Stimulated activated CD4-positive, alpha-beta T cell treated with anti-CD3 and anti-CD28 coated beads, Interleukin-2, amount 100 ng/mL, for 24 hours (primary cell): ENCODE results near the gene CCDC187.

Experiments
- DNase-seq, 2 donors: peaks; one replicate each; pipeline ENCODE4 v3.0.0-alpha.2; 2020

Gene CCDC187

DNA sequence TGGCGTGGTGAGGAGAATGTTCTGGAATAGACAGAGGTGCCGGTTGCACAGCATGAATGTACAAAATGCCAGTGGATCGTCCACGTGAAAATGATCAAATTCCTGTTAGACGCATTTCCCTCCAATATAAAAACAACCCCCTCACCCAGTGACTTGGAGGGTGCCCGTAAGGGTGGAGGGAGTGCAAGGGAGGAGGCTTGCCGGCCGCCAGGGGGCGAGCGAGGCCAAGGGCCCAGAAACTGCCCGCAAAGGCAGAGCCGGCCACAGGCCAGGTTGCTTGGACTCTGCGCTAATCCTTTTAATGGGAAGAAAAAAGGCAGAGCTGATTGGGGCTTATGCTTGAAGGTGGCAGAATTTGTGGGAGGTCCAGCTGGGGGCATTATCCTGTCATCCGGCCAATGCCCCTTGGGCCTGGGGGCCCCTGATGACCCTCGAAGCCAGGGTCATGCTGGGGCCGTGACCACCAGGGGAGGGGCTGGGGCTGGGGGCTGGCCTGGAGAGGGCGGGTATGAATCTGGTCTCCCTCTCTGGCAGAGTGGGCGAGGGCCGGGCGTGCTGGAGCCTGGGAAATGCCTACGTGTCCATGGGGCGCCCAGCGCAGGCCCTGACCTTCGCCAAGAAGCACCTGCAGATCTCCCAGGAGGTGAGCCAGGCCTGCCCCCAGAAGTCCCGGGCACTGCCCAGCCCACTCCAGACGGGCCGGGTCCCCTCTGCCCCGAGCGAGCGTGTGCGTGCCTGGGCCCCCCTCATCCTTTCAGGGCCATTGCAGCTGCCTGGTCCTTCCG lies 35.5 kb upstream of the CCDC187 start:
- peak; percentile 44 to 52 for DNase-seq

DNA sequence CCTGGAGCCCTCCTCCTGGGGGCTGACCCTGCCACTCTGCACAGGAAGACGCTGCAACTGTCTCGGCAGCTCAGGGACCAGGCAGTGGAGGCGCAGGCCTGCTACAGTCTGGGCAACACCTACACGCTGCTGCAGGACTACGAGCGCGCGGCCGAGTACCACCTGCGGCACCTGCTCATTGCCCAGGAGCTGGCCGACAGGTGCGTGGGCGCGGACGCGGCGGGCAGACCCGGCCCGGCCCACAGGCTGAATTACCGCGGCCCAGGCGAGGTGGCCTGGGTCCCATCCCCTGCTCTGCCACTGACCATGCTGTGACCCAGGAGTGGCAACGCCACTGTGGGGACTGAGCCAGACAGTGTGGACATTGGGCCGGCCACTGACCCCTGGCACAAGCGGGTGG lies 34.6 kb upstream of the CCDC187 start:
- no peak for DNase-seq

DNA sequence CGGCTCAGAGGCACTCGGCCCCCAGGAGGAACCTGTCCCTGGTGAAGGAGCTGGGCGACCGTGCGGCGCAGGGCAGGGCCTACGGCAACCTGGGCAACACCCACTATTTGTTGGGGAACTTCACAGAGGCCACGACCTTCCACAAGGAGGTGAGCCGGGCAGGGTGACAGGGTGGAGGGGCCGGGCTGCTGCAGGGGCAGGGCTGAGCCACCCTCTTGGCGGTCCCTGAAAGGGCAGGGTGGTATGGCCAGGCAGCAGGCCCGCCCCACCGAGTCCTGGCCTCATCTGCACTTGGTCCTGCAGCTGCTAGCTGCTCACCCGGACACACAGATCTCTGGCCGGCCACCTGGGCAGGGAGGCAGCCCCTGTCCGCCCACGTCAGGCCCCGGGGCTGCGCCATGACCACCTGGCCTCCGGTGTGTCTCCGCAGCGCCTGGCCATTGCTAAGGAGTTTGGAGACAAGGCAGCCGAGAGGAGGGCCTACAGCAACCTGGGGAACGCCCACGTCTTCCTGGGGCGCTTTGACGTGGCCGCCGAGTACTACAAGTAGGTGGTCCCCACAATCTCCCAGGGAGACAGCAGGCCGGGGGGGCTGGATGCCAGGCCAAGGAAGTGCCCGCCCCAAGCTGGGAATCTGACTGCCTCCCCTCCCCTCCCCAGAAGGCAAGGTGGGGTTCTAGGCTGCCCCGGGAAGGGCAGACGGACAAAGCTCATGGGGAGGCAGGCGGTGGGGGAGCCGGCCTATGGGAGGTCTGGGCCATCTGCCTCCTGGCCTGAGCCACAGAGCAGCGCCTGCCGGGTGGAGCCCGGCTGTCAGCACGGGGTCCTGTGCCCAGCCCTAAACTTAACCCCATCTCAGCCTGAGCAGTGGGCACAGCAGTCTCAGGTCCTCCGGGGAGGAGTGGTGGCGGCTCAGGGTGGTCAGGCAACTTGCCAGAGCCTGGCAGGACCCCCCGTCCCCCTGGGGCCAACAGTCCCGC lies 33.8 kb upstream of the CCDC187 start:
- no peak for DNase-seq

DNA sequence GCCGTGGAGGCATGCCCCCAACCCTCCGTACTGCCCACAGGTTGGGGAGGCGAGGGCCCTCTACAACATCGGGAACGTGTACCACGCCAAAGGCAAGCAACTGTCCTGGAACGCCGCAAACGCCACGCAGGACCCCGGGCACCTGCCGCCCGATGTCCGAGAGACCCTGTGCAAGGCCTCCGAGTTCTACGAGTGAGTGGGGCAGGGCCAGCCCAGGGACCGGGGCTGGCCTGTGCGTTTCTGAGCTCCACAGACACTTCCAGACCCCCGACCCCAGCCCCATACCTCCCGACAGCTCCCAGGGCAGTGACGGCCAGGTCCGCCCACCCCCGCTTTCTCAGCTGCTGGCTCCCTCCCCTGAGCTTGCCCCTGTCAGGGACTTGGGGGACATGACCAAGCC lies 33.0 kb upstream of the CCDC187 start:
- DNase-seq = no peak

DNA sequence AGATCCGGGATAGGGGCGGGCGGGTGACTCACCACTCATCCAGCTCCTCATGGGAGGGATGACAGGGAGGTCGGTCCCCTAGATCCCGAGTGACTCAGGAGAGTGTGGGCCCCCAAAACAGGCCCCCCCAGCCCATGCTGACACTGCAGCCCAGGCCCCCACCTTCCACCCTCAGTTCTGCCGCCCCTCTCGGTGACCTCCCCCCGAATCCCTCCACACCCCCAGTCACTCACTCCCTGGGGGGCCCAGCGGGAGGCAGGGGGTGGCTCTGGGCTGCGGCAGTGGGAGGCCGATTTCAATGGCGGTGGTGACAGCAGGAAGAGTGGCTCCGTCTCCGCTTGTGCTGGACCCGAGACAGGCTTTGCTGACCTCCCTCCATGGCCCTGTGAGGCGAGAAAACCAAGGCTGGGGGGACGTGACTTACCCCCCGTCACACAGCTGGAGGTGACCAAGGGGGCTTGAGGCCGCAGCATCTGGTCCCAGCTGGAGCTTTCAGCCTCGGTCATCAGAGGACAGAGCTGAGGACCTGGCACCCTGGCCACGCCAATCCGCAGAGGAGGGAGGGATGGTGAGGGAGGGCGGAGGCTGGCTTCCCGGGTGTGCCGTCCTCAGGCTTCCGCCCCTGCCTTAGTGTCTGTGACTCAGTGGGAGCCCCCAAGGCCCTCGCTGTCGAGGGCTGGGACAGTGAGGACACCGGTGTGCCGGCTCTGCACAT lies 32.4 kb upstream of the CCDC187 start:
- no peak for DNase-seq

DNA sequence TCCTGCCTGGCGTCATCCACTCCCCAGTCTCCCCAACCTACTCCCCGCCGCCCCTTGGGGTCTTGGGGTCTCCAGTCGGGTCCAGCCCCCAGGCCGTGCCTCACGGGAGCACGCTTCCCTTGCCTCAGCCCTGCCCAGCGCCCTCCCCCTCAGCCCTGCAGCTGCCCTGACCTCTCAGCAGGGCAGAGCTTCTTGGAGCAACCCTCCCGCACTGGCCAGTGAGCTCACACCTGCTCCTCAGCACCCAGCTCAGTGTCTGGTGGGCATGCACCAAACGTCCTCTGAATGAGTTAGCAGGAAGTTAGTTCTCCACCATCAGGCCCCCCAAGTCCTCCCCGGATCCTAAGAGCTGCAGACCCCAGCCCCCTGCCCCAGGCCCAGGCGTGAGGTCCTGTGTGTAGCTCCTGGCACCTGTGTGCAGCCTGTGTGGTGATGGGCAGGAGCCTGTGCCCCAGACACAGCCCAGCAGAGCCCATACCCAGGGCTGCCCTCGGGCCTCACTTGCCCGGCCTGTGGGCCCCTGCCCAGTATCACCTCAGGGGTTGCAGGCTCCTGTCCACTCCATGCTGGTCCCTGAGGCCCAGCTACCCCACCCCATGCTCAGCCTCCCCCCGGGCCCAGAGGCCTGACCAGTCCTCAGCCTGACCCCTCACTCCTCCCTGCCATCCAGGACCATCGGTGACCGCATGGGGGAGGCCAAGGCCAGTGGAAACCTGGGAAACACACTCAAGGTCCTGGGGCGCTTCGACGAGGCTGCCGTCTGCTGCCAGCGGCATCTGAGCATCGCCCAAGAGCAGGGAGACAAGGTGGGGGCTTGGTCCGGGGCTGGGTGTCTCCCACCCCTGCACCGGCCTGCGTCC lies 31.6 kb upstream of the CCDC187 start:
- no peak for DNase-seq

DNA sequence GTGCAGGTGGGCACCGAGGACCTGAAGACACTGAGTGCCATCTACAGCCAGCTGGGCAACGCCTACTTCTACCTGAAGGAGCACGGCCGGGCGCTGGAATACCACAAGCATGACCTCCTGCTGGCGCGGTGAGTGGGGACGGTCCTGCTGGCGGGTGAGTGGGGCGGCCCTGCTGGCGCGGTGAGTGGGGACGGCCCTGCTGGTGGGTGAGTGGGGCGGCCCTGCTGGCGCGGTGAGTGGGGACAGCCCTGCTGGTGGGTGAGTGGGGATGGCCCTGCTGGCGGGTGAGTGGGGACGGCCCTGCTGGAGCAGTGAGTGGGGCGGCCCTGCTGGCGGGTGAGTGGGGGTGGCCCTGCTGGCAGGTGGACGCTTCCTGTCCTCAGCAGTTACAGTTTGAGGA lies 30.6 kb upstream of the CCDC187 start:
- DNase-seq = no peak

DNA sequence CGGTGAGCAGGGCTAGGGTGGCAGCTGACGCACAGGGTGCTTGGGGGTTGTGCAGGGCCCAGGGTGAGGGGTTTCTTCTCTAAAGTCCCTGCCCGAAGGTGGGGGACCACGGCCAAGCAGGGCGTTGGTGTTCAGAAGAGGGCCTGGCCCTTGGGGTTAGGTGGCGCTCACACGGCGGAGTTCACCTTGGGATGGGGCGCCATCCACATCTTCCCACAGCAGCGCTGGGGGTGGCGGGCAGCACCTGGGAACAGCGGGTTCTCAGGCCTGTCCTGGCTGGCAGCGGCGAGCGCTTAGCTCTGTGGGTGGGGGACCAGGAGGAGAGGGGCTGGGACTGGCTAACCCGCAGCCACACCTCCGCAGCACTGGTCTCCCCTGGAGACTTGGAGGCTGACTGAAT lies 29.6 kb upstream of the CCDC187 start:
- DNase-seq = no peak

DNA sequence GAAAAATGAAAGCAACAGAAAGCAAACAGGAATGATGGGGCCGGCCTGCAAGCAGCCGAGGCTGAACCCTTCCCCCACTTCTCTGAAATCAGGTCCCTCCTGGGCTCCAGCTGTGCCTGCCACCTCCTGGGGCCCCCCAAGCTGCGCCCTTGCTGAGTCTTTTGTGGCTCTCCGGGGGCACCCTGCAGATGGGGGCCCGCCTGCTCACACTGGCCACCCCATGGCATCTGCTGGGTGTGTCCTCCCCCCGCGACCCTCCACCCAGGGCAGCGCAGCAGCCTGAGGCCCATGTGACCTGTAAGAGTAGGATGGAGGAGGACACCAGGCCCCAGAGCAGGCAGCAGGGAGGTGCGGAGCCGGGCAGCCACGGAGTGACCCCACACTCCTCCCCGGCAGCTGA lies 29.2 kb upstream of the CCDC187 start:
- DNase-seq = no peak

DNA sequence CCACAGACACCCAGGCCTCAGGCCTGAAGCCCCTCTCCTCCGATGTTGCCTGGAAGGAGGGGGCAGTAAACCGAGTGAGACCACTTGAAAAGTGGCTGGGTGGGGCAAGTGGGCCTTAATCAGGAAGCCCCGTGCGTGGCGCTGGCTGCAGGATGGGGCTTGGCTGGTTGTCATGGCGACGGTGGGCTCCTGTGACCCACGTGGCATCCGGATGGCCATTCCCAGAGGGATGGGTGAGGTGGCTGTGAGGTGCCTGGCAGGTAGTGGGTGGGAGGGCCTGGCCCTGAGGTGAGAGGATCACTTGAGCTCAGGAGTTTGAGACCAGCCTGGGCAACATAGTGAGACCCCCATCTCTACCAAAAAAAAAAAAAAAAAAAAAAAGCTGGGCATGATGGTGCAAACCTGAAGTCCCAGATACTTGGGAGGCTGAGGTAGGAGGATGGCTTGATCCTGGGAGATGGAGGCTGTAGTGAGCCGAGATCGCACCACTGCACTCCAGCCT lies 28.6 kb upstream of the CCDC187 start:
- no peak for DNase-seq

DNA sequence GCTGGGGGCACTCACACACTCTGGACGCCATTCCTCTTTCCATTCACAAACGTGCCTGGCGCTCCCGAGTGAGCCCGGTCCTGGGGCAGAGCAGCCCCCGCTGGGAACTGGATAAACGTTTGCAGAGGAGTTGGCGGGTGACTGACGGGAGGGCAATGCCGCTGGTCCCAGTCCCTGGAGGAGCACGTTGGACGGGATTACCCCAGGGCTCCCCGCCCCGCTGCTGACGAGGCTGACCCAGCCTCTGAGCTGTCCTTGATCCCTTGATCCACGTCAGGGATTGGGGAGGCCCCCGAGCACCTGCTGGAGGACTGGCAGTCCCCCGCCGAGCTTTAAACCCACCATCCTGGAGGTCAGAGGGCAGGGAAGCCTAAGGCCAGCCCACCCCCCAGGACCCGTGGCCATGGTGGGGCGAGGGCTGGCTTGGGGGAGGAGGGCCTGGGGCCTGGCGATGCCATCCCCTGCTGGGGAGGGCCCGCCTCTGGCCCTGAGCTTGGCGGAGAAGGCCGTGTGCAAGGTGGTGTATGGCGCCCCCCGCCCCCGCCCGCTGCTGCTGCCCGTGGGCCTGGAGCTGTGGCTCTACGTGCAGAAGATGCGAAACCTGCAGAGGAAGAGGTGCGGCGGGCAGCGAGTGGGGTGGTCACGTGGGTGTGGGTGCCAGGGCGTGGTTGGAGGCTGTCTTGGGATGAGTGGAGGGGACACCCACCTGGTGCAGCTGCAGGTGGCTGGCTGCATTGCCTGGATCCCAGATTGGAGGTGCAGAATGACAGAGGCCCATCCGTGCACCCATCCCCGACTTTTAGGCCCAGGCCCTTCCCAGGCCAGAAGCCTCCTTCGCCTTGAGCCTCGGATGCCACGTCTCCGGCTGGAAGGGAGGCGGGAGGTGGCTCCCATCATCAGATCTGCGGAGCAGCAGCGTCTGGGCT lies 27.9 kb upstream of the CCDC187 start:
- DNase-seq = no peak

DNA sequence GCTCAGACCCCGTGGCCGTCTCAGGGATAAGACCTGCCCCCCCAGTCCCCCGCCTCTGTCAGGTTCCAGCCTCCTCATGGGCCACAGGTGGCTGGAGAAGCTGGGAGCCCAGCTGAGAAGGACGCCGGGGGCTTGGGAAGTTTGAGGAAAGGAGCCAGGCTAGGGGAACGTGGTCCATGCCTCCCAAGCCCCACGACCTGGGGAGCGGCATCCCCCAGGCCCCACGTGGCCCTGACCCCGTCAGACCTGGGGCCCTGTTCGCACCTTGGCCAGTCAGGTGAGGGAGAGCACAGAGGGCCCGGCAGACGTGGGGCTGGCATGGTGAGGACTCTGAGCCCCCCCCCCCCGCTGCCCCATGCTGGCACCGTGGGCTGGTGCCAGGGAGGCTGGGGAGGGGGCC lies 27.1 kb upstream of the CCDC187 start:
- DNase-seq = no peak

DNA sequence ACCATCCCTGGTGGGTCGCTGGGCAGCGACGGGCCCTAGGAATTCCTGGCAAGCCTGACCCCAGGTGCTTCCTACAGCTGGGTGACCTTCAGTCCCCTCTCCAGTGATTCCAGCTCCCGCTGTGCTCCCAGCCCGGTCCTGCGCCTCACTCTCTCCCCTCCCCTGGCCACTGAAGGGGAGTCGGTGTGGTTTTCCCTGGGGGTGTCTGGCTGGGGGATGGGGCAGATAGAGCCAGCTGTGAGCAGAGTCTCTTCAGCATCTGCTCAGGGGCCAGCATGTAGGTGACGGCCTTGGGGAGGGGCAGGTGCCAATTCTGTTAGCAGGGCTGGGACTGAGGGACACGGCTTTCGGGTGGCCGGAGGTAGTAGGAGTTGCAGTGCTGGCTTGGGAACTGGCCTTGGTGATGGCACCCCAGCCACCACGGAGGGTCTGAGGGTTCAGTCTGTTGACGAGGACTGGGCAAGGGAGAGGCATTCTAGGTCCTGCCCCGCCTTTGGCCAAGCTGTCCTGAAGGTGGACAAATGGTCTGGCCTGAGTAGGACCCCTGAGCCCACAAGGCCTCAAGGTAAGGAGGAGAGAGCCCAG lies 26.6 kb upstream of the CCDC187 start:
- no peak for DNase-seq

DNA sequence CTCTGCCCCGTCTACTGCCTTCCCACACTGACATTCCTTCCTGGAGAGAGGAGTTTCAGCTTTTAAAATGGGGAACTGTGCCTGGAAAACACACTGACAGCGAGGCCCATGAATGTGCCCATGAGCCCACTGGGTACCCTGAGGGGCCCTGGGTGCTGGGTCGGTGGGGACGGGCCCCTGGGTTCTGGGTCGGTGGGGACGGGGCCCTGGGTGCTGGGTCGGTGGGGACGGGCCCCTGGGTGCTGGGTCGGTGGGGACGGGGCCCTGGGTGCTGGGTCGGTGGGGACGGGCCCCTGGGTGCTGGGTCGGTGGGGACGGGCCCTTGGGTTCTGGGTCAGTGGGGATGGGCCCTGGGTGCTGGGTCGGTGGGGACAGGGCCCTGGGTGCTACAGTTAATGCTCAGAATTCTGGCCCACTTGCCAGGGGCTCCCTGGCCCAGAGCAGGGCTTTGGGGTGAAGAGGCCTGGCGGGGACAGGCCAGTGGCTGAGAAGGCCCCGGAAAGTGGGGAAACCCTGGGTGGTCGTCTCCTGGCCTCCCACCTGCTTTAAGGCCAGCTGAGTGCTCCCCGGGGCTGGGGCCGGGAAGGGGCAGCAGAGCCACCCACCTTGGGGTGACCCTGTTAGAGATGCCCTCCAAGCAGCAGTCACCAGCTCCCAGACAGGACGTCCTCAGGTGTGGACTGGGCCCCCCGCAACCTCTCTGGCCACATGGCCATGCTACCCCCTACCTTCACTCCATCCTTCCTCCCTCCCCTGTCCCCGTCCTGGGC lies 25.9 kb upstream of the CCDC187 start:
- DNase-seq = no peak

DNA sequence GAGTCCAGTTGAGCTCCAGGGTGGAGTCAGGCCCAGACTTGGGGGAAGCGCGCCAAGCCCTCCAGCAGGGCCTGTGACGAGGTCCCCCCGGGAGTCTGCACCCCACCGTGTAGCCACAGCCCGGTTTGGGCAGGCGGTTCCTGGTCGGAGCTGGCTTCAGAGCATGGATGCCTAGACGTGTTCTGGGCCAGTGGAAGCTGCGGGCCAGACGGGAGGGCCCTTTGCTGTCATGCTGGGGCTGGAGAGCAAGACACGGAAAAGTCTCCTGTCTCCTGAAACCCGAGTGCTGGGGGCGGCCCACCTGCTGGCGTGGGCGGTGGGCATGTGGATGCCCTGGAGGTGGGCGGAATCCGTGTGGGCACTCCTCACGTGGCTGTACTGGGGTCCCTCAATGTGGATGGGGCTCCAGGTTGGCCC lies 25.3 kb upstream of the CCDC187 start:
- no peak for DNase-seq

DNA sequence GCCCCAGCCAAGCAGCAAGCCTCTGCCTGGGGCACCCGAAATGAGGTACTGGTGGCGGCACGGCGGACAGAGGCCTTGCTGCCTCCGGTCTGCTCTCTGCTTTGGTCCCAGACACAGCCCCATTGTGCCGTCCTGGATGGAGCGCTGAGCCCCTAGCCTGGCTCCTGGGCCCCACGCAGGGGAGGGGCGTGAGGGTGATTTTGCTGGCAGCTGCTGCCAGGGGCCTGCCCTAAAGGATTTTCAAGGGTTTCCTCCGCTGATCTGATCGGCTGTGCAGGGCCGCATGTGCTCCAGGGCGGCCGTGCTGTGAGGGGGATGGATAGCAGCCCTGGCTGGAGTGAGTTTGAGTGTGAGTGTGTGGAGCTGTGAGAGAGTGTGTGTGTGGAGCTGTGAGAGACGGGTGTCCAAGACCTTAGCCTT lies 24.7 kb upstream of the CCDC187 start:
- DNase-seq = no peak

DNA sequence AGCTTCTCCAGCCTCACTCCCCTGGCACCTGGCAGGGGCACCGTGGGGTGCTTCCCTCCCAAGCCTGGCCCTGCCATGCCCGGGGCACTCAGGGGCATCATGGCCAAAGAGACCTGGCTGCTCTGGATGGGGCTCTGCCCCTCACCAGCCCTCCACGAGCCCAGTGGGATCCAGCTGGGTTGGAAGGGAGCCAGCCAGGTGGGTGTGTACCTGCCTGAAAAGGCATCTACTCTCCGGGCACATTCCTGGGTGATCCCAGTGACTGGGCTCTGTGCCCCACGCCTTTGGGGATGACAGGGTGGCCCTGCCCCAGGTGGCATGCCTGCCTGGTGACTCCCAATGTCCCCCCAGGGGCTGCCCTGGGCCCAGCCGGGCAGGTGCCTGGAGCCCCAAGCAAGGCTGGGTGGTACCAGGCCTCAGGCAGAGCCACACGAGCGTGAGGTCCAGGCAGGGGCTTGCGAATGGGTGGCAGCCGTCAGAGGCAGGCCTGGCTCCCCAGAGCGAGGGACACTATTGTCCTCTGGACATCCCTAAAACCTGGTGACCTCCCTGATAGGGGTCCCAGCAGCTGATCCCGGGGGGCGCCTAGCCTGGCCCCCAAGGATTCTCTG lies 24.2 kb upstream of the CCDC187 start:
- no peak for DNase-seq

DNA sequence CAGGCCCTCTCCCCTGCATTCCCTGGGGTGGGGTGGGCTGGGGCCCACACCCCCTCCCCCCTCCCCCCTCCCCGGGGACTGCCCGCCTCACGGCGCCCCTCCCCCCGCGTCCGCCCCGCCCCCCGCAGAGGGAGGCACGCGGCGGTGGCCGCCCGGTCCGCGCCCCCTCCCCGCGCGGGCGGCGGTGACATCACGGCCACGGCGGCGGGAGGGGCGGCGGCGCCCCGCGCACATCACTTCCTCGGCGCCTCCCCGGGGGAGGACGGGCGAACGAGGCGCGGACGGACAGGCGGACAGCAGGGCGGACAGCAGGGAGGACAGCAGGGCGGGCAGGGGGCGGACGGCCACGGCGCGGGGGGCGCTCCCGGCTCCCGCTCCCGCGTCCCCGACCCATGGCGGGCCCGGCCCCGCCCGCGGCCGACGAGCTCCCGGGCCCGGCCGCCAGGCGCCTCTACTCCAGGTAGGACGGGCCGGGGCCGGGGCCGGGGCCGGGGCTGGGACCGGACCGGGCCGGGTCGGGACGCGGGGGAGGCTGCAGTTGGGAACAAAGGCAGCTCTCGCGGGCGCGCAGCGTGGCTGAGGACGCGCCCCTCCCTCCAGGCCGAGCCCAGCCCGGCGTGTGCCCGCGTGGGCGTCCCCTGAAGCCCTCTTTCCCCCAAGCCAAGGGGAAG lies 23.5 kb upstream of the CCDC187 start, which contains the start of gene GPSM1:
TSS of gene GPSM1 (plus strand) at position 236 of the 671 bp plus-strand sequence. CDS start at position 393, 157 bp downstream.
- peak; percentile 35 to 59 for DNase-seq
